VCaP (cell line): ENCODE results near the gene ZNFX1.

Source experiments
- H3K27ac ChIP-seq: fragments of 450-650 bp; 2 replicates; pipeline ENCODE4 v1.5.1; 2017
- CTCF ChIP-seq: fragments of 450-650 bp; conservative IDR thresholded peaks from 2 replicates; pipeline ENCODE4 v1.5.1; 2017; ENCODE audit warnings: mild to moderate bottlenecking, moderate library complexity

The ZNFX1 gene

GRCh38 chr20:49230021-49230420, 47.8 kb downstream of the ZNFX1 start:
- no peak overlapping the region for H3K27ac ChIP-seq

DNA sequence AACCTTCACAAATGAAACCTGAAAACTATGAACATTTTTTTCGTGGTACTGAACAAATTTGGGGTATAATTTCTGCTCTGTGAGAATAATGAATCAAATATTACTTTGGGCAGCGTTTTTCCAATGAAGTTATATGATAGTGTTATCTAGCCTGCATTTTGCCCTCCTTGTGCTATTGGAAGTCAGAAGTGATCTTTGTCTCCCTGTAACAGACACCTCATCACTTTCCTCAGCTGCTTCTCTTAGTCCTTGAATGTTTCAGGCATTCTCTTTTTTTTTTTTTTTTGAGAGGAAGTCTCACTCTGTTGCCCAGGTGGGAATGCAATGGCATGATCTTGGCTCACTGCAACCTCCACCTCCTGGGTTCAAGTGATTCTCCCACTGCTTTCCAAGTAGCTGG, 48.5 kb downstream of the ZNFX1 start:
- TF ChIP-seq CTCF = no peak
- H3K27ac ChIP-seq = no peak overlapping the region

More at GRCh38 chr20:49230021-49230420, 47.8 kb downstream of the ZNFX1 start:
- TF ChIP-seq CTCF = no peak

- H3K27ac ChIP-seq = no peak overlapping the region
- no peak for TF ChIP-seq CTCF
Observed at GRCh38 chr20:49228676-49229075, 49.2 kb downstream of the ZNFX1 start.

- peak; percentile 38 for TF ChIP-seq CTCF
- no peak overlapping the region for H3K27ac ChIP-seq
Observed at GRCh38 chr20:49225896-49226295, 52.0 kb downstream of the ZNFX1 start.

- TF ChIP-seq CTCF = no peak
- peak overlapping the region; percentile 90 for H3K27ac ChIP-seq
Observed at GRCh38 chr20:49219924-49220831, 57.7 kb downstream of the ZNFX1 start.

- H3K27ac ChIP-seq = peak within 1 kb of the TSS; percentile 90
- TF ChIP-seq CTCF = no peak
Observed at GRCh38 chr20:49219091-49219923, 58.5 kb downstream of the ZNFX1 start, which contains the start of gene DDX27. Gene DDX27, plus strand, starts transcription at chr20:49219416. Its CDS starts 33 bp downstream, at chr20:49219449.

- peak overlapping the region; percentile 90 for H3K27ac ChIP-seq
Observed at GRCh38 chr20:49218739-49219090, 59.1 kb downstream of the ZNFX1 start.
